Endothelial cell of umbilical vein (primary cell): Measurements from ENCODE around the gene ECE2. TPM values are rescaled to one million over a fixed set of nuclear protein-coding genes. Genes with fewer than 3 reads are reported as not detected.

Experiments used
- BruUV-seq: library from RNA; stranded (reverse); fragments of 400-500 nt; replicated peaks from 2 replicates; lab custom pipeline; 2021; lab: Mats Ljungman, UMichigan
- CTCF ChIA-PET: fragments of 300-600, 350-600 bp; sonication (Branson Sonifier 250); formaldehyde crosslinking; loops from one replicate; lab custom pipeline; 2021; ENCODE audit warnings: antibody characterized with exemption, inconsistent platforms; lab: Charles Lee
- POLR2A ChIA-PET: fragments of 300-600, 350-600 bp; sonication (Branson Sonifier 250); formaldehyde crosslinking; loops from one replicate; lab custom pipeline; 2021; ENCODE audit warnings: antibody characterized with exemption, inconsistent platforms; lab: Charles Lee
- DNase-seq: peaks from one replicate; pipeline ENCODE4 v3.0.0-alpha.2; 2011; ENCODE audit warnings: low read depth, low spot score
- FAIRE-seq: peaks from 2 replicates; lab custom pipeline; 2011; peaks lifted over from hg19 to GRCh38; lab: Jason Lieb, UNC
- H2AFZ ChIP-seq: 2 replicates; pipeline ENCODE4 v1.6.0; 2012; ENCODE audit warnings: low read depth, low read length, control low read depth, inconsistent platforms
- H3K27ac ChIP-seq: 2 replicates; pipeline ENCODE4 v1.5.1; 2011; ENCODE audit warnings: low read depth, mild to moderate bottlenecking, control low read depth, low read length, moderate library complexity; ENCODE audit not compliant: insufficient read depth
- H3K27me3 ChIP-seq, 2 experiments: 2 replicates each; pipeline versions ENCODE4 v1.6.0 to v1.6.1; 2011; ENCODE audit warnings: low read length in 2 of 2, mixed read lengths in 1 of 2; ENCODE audit not compliant: control insufficient read depth in 2 of 2, insufficient read depth in 2 of 2
- H3K36me3 ChIP-seq, 2 experiments: 2 replicates in 1 of 2; 3 replicates in 1 of 2; pipeline ENCODE4 v1.5.1; 2011; ENCODE audit warnings: low read length in 2 of 2, mild to moderate bottlenecking in 1 of 2, moderate library complexity in 1 of 2; ENCODE audit not compliant: control insufficient read depth in 2 of 2, insufficient read depth in 2 of 2; ENCODE audit errors: extremely low read depth in 1 of 2
- H3K4me1 ChIP-seq: 3 replicates; pipeline ENCODE4 v1.5.1; 2011; ENCODE audit warnings: mild to moderate bottlenecking, low read length; ENCODE audit not compliant: control insufficient read depth, insufficient read depth; ENCODE audit errors: extremely low read depth
- H3K4me2 ChIP-seq: 2 replicates; pipeline ENCODE4 v1.6.1; 2011; ENCODE audit warnings: low read length, control low read depth, mixed read lengths; ENCODE audit not compliant: insufficient read depth
- H3K4me3 ChIP-seq, 3 experiments: fragments of 200-600 bp in 1 of 3; sonication (generic), shearing (Covaris generic) in 1 of 3; replicated peaks in 1 of 3; 2 replicates each; pipeline ENCODE4 v1.5.1; 2011 to 2016; ENCODE audit warnings: control low read depth in 3 of 3, low read length in 3 of 3, mild to moderate bottlenecking in 2 of 3, inconsistent platforms in 1 of 3, low read depth in 1 of 3, moderate library complexity in 1 of 3; ENCODE audit not compliant: insufficient read depth in 1 of 3
- H3K79me2 ChIP-seq: 2 replicates; pipeline ENCODE4 v1.6.0; 2012; ENCODE audit warnings: low read length, inconsistent platforms; ENCODE audit not compliant: control insufficient read depth, insufficient read depth
- H3K9ac ChIP-seq: replicated peaks from 2 replicates; pipeline ENCODE3; 2011; ENCODE audit warnings: low read length, control low read depth; ENCODE audit not compliant: insufficient read depth; ENCODE audit errors: extremely low read depth
- H3K9me1 ChIP-seq: replicated peaks from 3 replicates; pipeline ENCODE4 v1.6.0; 2011; ENCODE audit warnings: mild to moderate bottlenecking, low read length; ENCODE audit not compliant: control insufficient read depth, insufficient read depth; ENCODE audit errors: extremely low read depth
- H3K9me3 ChIP-seq: replicated peaks from 2 replicates; pipeline ENCODE4 v1.5.1; 2012; ENCODE audit warnings: low read length, inconsistent platforms; ENCODE audit not compliant: control insufficient read depth, insufficient read depth
- H4K20me1 ChIP-seq: replicated peaks from 2 replicates; pipeline ENCODE3; 2011; ENCODE audit warnings: mild to moderate bottlenecking, low read length; ENCODE audit not compliant: control insufficient read depth, insufficient read depth; ENCODE audit errors: extremely low read depth
- CTCF ChIP-seq, 2 donors: IDR thresholded peaks; 1 replicate in 1 of 2; 2 replicates in 1 of 2; pipeline ENCODE4 v1.5.1; 2011; ENCODE audit warnings: low read length in 2 of 2, mild to moderate bottlenecking in 2 of 2, moderate library complexity in 2 of 2, control low read depth in 1 of 2, inconsistent platforms in 1 of 2, low read depth in 1 of 2; ENCODE audit not compliant: insufficient read depth in 1 of 2; ENCODE audit errors: extremely low read depth in 1 of 2
- EZH2 ChIP-seq: IDR thresholded peaks from 2 replicates; pipeline ENCODE4 v1.6.1; 2012; ENCODE audit warnings: borderline replicate concordance, low read depth, mild to moderate bottlenecking, moderate library complexity, low read length, inconsistent platforms; ENCODE audit not compliant: severe bottlenecking
- FOS ChIP-seq: IDR thresholded peaks from 2 replicates; pipeline ENCODE4 v1.6.1; 2011; ENCODE audit warnings: mild to moderate bottlenecking, low read length, moderate library complexity, borderline replicate concordance; ENCODE audit not compliant: insufficient read depth
- GATA2 ChIP-seq: IDR thresholded peaks from 2 replicates; pipeline ENCODE4 v1.7.0; 2011; ENCODE audit warnings: low read depth, mild to moderate bottlenecking, moderate library complexity, mixed read lengths, low read length; ENCODE audit not compliant: insufficient read length, insufficient read depth
- JUN ChIP-seq: IDR thresholded peaks from 2 replicates; pipeline ENCODE4 v1.6.1; 2011; ENCODE audit warnings: borderline replicate concordance, low read depth; ENCODE audit not compliant: insufficient read length, insufficient read depth
- MAX ChIP-seq: IDR thresholded peaks from 2 replicates; pipeline ENCODE4 v1.6.1; 2011; ENCODE audit not compliant: insufficient read depth, insufficient read length
- MYC ChIP-seq: IDR thresholded peaks from one replicate; pipeline ENCODE4 v1.6.1; 2011; ENCODE audit warnings: mild to moderate bottlenecking, low read depth, low read length
- POLR2A ChIP-seq: IDR thresholded peaks from 2 replicates; pipeline ENCODE4 v1.6.1; 2012; ENCODE audit warnings: low read depth, mild to moderate bottlenecking, control low read depth, low read length
- POLR2AphosphoS5 ChIP-seq: IDR thresholded peaks from 2 replicates; pipeline ENCODE4 v1.6.1; 2012; ENCODE audit warnings: low read depth, mild to moderate bottlenecking, control low read depth, low read length, moderate library complexity; ENCODE audit not compliant: insufficient read depth
- dilution Hi-C: fragments of 300-500 bp; cut with MboI; formaldehyde crosslinking; loops from one replicate; pipeline ENCODE4 v1.15.0; 2019; ENCODE audit warnings: low sequenced_read_pairs; ENCODE audit not compliant: extremely low pct_ligation_motif_present
- intact Hi-C: fragments of 100-400 bp; cut with micrococcal nuclease; formaldehyde crosslinking; loops from one replicate; pipeline ENCODE4 v1.10.0; 2022
- polyA plus RNA-seq, 4 experiments: library from polyadenylated mRNA; depleted of rRNA in 3 of 4; stranded (reverse) in 3 of 4; unstranded in 1 of 4; fragments of >200 nt; gene quantifications; 2 replicates each; pipeline versions ENCODE4 v1.2.1 to v1.2.3, GENCODE V29; 2011 to 2012; ENCODE audit warnings: missing spikeins in 1 of 4
- total RNA-seq: library from RNA; stranded (reverse); gene quantifications from 2 replicates; pipeline ENCODE4 v1.2.3, GENCODE V29; 2021

Gene ECE2
- total and polyA plus RNA-seq, 2 donors (not counting 3 experiments of a cell fraction or from before 2014, with no cell fraction given) = not detected

- Histone ChIP-seq H3K27ac (no peak overlapping the region), H3K4me3 (no peak overlapping the region), H3K9me1 (no peaks in the 10 kb centered on the region), H2AFZ (no peak overlapping the region), H3K4me2 (no peak overlapping the region), H3K4me1 (peaks cover 13% of the 10 kb centered on the region), H3K27me3 (peaks cover 26 to 34% of the 10 kb centered on the region in 2 experiments), H3K9ac (no peak overlapping the region), H4K20me1 (no peaks in the 10 kb centered on the region), H3K9me3 (no peaks in the 10 kb centered on the region), H3K36me3 (no peaks in the 10 kb centered on the region), H3K79me2 (no peaks in the 10 kb centered on the region)
- DNase-seq (no peak), FAIRE-seq (no peak)
- CTCF ChIA-PET = interaction anchor here (3.0 to 3.4 kb wide), 3 partner anchors 9 to 32 kb away, joined by 13 to 16 read pairs (median 15); partner anchors contain the start of gene EEF1AKMT4
- dilution Hi-C loops = no loop called here
- intact Hi-C loops = no loop called here
- POLR2A ChIA-PET = no interaction called here
- TF ChIP-seq POLR2A (no peak), MAX (no peak), MYC (no peak), JUN (no peak), POLR2AphosphoS5 (no peak)
- BruUV-seq = no TSS peak
Observed at GRCh38 chr3:184258926-184259325, 16.9 kb upstream of the ECE2 start.

- Histone ChIP-seq H3K4me2 (no peak overlapping the region), H3K27me3 (peaks cover 26 to 36% of the 10 kb centered on the region in 2 experiments), H3K9ac (no peak overlapping the region), H3K4me1 (peaks cover 13% of the 10 kb centered on the region), H3K27ac (no peak overlapping the region), H3K9me1 (no peaks in the 10 kb centered on the region), H2AFZ (no peak overlapping the region), H3K36me3 (no peaks in the 10 kb centered on the region), H3K79me2 (no peaks in the 10 kb centered on the region), H4K20me1 (no peaks in the 10 kb centered on the region), H3K9me3 (no peaks in the 10 kb centered on the region), H3K4me3 (no peak overlapping the region)
- DNase-seq (no peak), FAIRE-seq (no peak)
- intact Hi-C loops (no loop called here), dilution Hi-C loops (no loop called here)
- POLR2A ChIA-PET = no interaction called here
- CTCF ChIA-PET = interaction anchor here (0.7 to 3.4 kb wide), 6 partner anchors 10 to 124 kb away, joined by 3 to 16 read pairs (median 4); partner anchors contain the start of genes EEF1AKMT4 and EIF2B5
- no TSS peak for BruUV-seq
- no peak for TF ChIP-seq EZH2
- TF ChIP-seq FOS = no peak
- no peak for TF ChIP-seq CTCF (IDR thresholded peaks at IDR 0.05; ENCODE audit: extremely low read depth in 1 of 2, insufficient read depth in 1 of 2, low read depth in 1 of 2, low read length in 2 of 2)
- no peak for TF ChIP-seq GATA2
- no peak for TF ChIP-seq POLR2A
- TF ChIP-seq JUN = no peak
- no peak for TF ChIP-seq POLR2AphosphoS5
- no peak for TF ChIP-seq MAX
- no peak for TF ChIP-seq MYC
Observed at GRCh38 chr3:184259396-184259877, 16.4 kb upstream of the ECE2 start.
